AG10803 (cell line): ENCODE measurements around the gene ADCY1.

Source experiments
- DNase-seq: peaks from one replicate; pipeline ENCODE4 v3.0.0; 2010; ENCODE audit warnings: low read depth
- H3K4me3 ChIP-seq: 2 replicates; pipeline ENCODE4 v1.5.1; 2011; ENCODE audit warnings: mild to moderate bottlenecking, low read length, control low read depth
- TF ChIP-seq, protein P1 (sequence below): conservative IDR thresholded peaks from 2 replicates; pipeline ENCODE4 v1.5.1; 2011; ENCODE audit warnings: mild to moderate bottlenecking, low read length, control low read depth, inconsistent platforms

Gene ADCY1

DNA sequence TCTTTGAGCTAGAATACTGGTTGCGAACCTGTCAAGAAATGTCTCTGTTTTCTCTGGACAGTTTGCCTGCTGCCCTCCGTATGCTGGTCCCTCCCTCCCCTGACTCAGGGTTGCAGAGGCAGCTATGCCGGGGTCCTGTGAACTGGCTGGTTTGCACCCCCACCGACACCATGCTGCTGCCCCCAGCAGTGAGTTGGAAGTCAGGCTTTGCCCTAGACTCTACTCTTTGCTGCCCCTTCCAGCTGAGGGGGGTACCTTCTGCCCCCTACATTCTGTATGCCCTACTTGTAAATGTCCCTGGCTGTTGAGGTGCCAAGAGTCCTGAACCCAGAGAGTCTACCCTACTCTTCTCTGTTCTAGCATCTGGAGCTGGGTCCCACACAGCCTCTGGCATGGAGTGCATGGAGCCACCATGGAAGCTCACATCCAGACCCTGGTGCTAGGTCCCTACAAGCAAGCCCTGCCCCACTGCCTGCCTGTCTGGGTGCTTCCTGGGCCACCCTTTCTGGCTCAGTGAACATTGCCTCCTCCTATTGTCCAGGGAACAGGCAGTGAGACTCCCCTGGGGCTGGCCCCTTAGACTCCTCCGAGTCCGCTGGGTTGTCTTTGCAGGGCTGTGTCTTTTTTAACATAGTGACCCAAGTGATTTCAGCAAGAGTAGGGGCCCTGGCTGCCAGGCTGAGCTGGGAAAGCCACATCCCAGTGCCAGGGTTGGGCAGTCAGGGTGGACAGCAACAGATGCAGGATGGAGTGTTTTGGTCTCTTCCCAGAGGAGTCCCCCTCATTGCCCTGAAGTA, 138.9 kb downstream of the ADCY1 start:
- no peak overlapping the region for H3K4me3 ChIP-seq
- TF ChIP-seq, protein P1, sequence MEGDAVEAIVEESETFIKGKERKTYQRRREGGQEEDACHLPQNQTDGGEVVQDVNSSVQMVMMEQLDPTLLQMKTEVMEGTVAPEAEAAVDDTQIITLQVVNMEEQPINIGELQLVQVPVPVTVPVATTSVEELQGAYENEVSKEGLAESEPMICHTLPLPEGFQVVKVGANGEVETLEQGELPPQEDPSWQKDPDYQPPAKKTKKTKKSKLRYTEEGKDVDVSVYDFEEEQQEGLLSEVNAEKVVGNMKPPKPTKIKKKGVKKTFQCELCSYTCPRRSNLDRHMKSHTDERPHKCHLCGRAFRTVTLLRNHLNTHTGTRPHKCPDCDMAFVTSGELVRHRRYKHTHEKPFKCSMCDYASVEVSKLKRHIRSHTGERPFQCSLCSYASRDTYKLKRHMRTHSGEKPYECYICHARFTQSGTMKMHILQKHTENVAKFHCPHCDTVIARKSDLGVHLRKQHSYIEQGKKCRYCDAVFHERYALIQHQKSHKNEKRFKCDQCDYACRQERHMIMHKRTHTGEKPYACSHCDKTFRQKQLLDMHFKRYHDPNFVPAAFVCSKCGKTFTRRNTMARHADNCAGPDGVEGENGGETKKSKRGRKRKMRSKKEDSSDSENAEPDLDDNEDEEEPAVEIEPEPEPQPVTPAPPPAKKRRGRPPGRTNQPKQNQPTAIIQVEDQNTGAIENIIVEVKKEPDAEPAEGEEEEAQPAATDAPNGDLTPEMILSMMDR, result no peak
- no peak for DNase-seq

DNA sequence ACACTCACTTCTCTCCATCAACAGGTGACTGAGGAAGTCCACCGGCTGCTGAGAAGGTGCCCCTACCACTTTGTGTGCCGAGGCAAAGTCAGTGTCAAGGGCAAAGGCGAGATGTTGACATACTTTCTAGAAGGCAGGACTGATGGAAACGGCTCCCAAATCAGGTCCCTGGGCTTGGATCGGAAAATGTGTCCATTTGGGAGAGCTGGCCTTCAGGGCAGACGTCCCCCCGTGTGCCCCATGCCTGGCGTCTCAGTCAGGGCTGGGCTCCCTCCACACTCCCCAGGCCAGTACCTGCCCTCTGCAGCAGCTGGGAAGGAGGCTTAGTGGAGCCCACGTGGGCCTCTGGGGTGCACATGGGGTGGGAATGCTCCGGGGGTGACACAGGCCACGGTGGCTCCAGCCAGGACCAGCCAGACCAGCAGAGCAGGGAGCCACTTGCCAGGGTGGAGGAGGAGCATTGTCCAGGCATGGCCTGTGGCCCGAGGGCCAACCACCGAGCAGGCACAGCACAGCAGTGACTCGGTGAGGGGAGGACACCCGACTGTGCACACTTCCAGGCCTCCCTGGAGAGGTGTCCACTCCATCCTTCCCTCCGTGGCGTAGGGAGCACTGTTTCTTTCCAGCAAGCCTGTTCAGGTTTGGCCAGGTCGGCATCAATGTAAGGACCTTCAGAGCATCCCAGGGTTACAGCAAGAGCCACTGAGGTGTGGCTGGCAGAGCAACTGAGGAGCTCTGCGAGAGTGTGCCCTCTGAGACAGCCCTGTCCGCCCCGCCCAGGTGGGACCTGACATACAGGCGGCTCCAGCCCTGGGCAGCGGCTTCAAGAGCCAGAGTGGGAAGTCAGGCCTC, 139.7 kb downstream of the ADCY1 start:
- no peak overlapping the region for H3K4me3 ChIP-seq
- DNase-seq, result no peak
- TF ChIP-seq, protein P1, result no peak

DNA sequence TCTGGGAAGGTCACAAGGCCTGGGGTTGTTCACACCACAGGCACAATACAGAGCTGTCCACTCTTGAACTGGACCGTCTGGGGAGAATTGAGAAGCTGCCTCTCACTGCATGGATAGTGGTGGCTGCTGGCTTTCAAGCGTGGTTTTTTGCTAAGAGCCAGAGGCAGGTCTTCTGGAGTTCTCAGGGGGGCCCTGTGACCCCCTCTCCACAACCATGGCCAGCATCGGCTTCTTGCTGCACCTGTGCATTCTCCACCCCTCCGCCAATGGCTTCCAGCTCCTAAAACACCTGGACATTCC, 140.3 kb downstream of the ADCY1 start:
- TF ChIP-seq, protein P1, result no peak
- no peak for DNase-seq
- H3K4me3 ChIP-seq, result no peak overlapping the region

DNA sequence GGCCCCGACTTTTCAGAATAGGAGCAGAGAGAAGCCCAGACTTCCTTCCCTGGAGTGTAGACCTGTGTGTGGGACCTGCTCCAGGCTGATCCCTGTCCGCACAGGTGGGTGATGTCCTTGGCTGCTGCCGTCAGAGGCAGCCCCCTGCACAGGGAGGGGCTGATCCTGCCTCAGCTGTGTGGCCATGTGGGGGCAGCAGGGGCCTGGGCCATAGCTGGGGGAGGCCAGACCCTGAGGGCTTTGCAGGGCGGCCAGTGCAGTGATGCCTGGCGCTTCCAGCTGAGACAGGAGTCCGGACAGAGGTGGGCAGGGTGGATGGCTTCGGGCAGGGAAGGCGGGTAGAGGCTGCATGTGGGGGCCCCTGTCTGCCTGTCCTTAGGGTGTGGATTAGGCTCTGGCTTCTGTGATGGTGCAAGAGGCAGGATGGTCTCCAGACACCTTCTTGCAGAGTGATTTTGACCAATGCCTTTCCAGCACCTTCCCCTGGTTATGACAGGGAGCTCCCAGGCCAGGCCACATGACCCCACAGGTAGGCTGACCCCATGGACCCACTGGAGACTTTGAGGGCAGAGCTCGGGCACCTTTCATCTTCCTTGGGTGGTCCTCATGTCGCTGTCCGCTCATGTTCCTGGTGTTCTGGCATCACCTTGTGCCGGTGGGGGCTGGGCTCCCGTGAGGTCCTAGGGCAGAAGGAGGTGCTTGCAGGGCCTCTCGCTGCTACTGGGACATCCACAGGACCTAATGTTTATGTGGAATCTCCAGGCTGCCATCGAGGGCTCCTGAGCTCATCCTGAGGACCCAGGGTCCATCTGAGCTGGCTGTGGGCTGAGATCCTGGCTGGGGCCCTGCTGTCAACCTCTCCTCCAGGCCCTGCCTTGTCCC, 141.5 kb downstream of the ADCY1 start:
- DNase-seq, result no peak
- no peak overlapping the region for H3K4me3 ChIP-seq
- TF ChIP-seq, protein P1, result no peak

DNA sequence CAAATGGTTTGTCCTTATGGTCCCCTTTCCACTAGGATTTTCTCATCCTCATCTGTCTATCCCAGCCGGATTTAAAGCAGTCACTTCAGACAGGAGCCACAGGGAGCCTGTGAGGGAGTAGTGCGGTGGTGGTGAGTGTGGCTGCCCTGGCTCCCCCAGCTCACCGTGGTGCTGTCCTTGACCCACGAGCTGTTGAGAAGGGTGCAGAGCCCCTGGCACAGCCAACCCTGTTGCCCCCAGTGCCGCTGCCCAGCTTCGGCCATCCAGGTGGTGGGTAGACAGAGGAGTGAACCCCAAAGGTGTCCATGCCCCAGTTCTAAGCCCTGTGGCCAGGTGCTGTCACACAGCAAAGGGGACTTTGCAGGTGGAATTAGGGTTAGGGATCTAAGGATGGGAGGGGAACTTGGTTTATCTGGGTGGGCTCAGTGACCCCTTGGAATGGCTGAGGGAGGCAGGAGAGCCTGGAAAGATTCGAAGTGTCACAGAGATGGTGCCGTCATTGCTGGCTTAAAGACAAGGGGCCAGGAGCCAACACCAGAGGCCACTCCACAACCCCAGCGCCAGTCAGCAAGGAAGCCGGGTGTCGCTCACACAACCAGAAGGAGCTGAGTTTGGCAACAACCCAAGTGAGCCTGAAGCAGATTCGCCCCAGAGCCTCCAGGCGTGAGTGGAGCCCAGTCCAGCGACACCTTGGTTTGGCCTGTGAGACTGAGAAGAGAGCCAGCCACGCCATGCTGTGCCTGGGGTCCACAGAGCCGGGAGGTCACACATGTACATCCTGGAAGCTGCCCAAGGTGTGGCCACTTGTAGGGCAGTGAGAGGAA, 142.4 kb downstream of the ADCY1 start:
- TF ChIP-seq, protein P1, result no peak
- H3K4me3 ChIP-seq, result no peak overlapping the region
- DNase-seq, result no peak

DNA sequence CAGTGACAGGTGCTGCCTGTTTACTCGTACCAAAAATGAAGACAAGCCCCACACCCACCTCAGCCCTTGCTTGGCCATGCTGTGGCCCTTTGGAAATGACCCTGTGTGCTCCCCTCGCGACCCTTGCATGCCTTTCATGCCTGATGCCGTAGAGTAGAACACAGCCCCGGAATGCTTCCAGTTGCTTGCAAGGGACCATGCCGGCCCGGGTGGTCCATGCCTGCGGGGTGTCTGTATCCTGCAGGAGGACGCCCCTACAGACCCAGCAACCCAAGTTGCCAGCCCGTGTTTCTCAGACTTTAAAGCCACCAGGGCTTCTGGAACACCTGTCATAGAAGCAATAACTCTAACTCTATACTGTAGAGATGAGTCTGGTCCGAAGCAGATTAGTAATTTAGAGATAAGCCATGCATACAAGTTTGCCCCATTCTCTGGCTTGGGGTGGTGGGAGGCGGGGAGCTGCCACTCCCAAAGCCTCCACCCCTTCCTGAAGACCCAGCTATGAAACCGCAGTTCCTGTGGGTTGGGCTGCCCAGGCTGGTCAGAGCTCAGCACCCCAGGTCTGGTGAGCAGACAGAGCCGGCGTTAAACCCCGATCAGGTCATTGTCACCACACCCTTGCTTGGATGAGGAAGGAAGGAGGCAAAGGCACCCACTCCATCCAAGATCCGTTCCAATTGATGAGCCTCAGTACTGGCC, 143.5 kb downstream of the ADCY1 start:
- no peak overlapping the region for H3K4me3 ChIP-seq
- no peak for DNase-seq
- TF ChIP-seq, protein P1, result no peak
